HEK293 (cell line): Measurements from ENCODE around the gene TM2D1.

Source experiments
- GFI1B ChIP-seq: fragments of 450-650 bp; formaldehyde crosslinking; IDR thresholded peaks from 2 replicates; pipeline ENCODE4 v1.5.1; 2016; ENCODE audit warnings: missing biosample characterization, missing genetic modification characterization
- KLF8 ChIP-seq: fragments of 450-650 bp; formaldehyde crosslinking; IDR thresholded peaks from 2 replicates; pipeline ENCODE4 v1.5.1; 2016; ENCODE audit warnings: missing biosample characterization, missing genetic modification characterization
- KLF9 ChIP-seq: fragments of 450-650 bp; formaldehyde crosslinking; IDR thresholded peaks from 2 replicates; pipeline ENCODE4 v1.5.1; 2016; ENCODE audit warnings: missing biosample characterization, missing genetic modification characterization, low read depth
- PATZ1 ChIP-seq: fragments of 450-650 bp; formaldehyde crosslinking; IDR thresholded peaks from 2 replicates; pipeline ENCODE4 v1.5.1; 2016; ENCODE audit warnings: missing biosample characterization, missing genetic modification characterization
- PBX3 ChIP-seq: sonication (generic); formaldehyde crosslinking; IDR thresholded peaks from 2 replicates; pipeline ENCODE4 v1.8.1; 2022; ENCODE audit warnings: mild to moderate bottlenecking, moderate library complexity, missing genetic modification reagents
- SCRT2 ChIP-seq: fragments of 450-650 bp; formaldehyde crosslinking; IDR thresholded peaks from 2 replicates; pipeline ENCODE4 v1.5.1; 2016; ENCODE audit warnings: missing biosample characterization, missing genetic modification characterization
- TRIM28 ChIP-seq: IDR thresholded peaks from 2 replicates; pipeline ENCODE4 v1.6.1; 2011; ENCODE audit warnings: low read length, control low read depth, borderline replicate concordance
- ZBTB7A ChIP-seq: fragments of 450-650 bp; formaldehyde crosslinking; IDR thresholded peaks from 2 replicates; pipeline ENCODE4 v1.5.1; 2016; ENCODE audit warnings: low read depth, missing biosample characterization, missing genetic modification characterization
- ZFP37 ChIP-seq: fragments of 450-650 bp; formaldehyde crosslinking; IDR thresholded peaks from 2 replicates; pipeline ENCODE4 v1.5.1; 2016; ENCODE audit warnings: missing biosample characterization, missing genetic modification characterization
- ZNF133 ChIP-seq: fragments of 450-650 bp; formaldehyde crosslinking; IDR thresholded peaks from 2 replicates; pipeline ENCODE4 v1.5.1; 2016; ENCODE audit warnings: missing biosample characterization, missing genetic modification characterization
- ZNF19 ChIP-seq: fragments of 450-650 bp; formaldehyde crosslinking; IDR thresholded peaks from 2 replicates; pipeline ENCODE4; 2016; ENCODE audit warnings: missing biosample characterization, missing genetic modification characterization, low read depth
- ZNF221 ChIP-seq: fragments of 450-650 bp; formaldehyde crosslinking; IDR thresholded peaks from 2 replicates; pipeline ENCODE4 v1.5.1; 2017; ENCODE audit warnings: missing biosample characterization, missing genetic modification characterization, borderline replicate concordance
- ZNF239 ChIP-seq: fragments of 450-650 bp; formaldehyde crosslinking; IDR thresholded peaks from 2 replicates; pipeline ENCODE4 v1.5.1; 2016; ENCODE audit warnings: missing biosample characterization, missing genetic modification characterization
- ZNF24 ChIP-seq: fragments of 450-650 bp; formaldehyde crosslinking; IDR thresholded peaks from 2 replicates; pipeline ENCODE4 v1.5.1; 2016; ENCODE audit warnings: missing biosample characterization, missing genetic modification characterization
- ZNF274 ChIP-seq, 2 experiments: fragments of 200-500 bp in 1 of 2; fragments of 450-650 bp in 1 of 2; sonication (Bioruptor generic) in 1 of 2; formaldehyde crosslinking in 1 of 2; IDR thresholded peaks; 2 replicates each; pipeline versions ENCODE4 v1.5.1 to v1.6.1; 2014 to 2016; ENCODE audit warnings: borderline replicate concordance in 1 of 2, inconsistent platforms in 1 of 2, low read length in 1 of 2, missing biosample characterization in 1 of 2, missing genetic modification characterization in 1 of 2
- ZNF292 ChIP-seq: fragments of 450-650 bp; formaldehyde crosslinking; IDR thresholded peaks from 2 replicates; pipeline ENCODE4 v1.5.1; 2016; ENCODE audit warnings: low read depth, missing biosample characterization, missing genetic modification characterization, borderline replicate concordance
- ZNF37A ChIP-seq: fragments of 450-650 bp; IDR thresholded peaks from 2 replicates; pipeline ENCODE4 v1.5.1; 2018; ENCODE audit warnings: missing biosample characterization, missing genetic modification characterization
- ZNF501 ChIP-seq: fragments of 450-650 bp; formaldehyde crosslinking; IDR thresholded peaks from 2 replicates; pipeline ENCODE4 v1.5.1; 2016; ENCODE audit warnings: missing biosample characterization, missing genetic modification characterization
- ZNF518A ChIP-seq: fragments of 450-650 bp; formaldehyde crosslinking; conservative IDR thresholded peaks from 2 replicates; pipeline ENCODE4 v1.5.1; 2016; ENCODE audit warnings: low read depth, missing biosample characterization, missing genetic modification characterization
- ZNF555 ChIP-seq: fragments of 450-650 bp; formaldehyde crosslinking; conservative IDR thresholded peaks from 2 replicates; pipeline ENCODE4 v1.5.1; 2017; ENCODE audit warnings: missing biosample characterization, mild to moderate bottlenecking, missing genetic modification characterization, inconsistent platforms
- ZNF561 ChIP-seq: fragments of 450-650 bp; IDR thresholded peaks from 2 replicates; pipeline ENCODE4 v1.5.1; 2018; ENCODE audit warnings: missing biosample characterization, missing genetic modification characterization, borderline replicate concordance
- ZNF629 ChIP-seq: fragments of 450-650 bp; formaldehyde crosslinking; IDR thresholded peaks from 2 replicates; pipeline ENCODE4 v1.5.1; 2017; ENCODE audit warnings: missing biosample characterization, missing genetic modification characterization
- ZNF645 ChIP-seq: fragments of 450-650 bp; formaldehyde crosslinking; IDR thresholded peaks from 2 replicates; pipeline ENCODE4; 2016; ENCODE audit warnings: missing biosample characterization, missing genetic modification characterization
- ZNF707 ChIP-seq: fragments of 450-650 bp; formaldehyde crosslinking; IDR thresholded peaks from 2 replicates; pipeline ENCODE4 v1.5.1; 2016; ENCODE audit warnings: missing biosample characterization, missing genetic modification characterization
- ZNF791 ChIP-seq: fragments of 450-650 bp; formaldehyde crosslinking; IDR thresholded peaks from 2 replicates; pipeline ENCODE4 v1.5.1; 2016; ENCODE audit warnings: missing biosample characterization, missing genetic modification characterization
- ZNF837 ChIP-seq: fragments of 450-650 bp; formaldehyde crosslinking; IDR thresholded peaks from 2 replicates; pipeline ENCODE4 v1.5.1; 2016; ENCODE audit warnings: missing biosample characterization, missing genetic modification characterization
- ZSCAN16 ChIP-seq: fragments of 450-650 bp; formaldehyde crosslinking; IDR thresholded peaks from 2 replicates; pipeline ENCODE4 v1.5.1; 2016; ENCODE audit warnings: missing biosample characterization, missing genetic modification characterization
- ZSCAN5A ChIP-seq: fragments of 450-650 bp; formaldehyde crosslinking; IDR thresholded peaks from 2 replicates; pipeline ENCODE4 v1.5.1; 2016; ENCODE audit warnings: missing biosample characterization, missing genetic modification characterization

Gene TM2D1

GRCh38 chr1:61692155-61692800, 32.7 kb downstream of the TM2D1 start (continued):
- TF ChIP-seq ZNF561 (tag by site-specific recombination) (no peak), ZNF518A (tag by site-specific recombination) (no peak; the same call in 1 of the 2 replicates), ZNF239 (tag by site-specific recombination) (peak; percentile 17; the same call in 1 of the 2 replicates), ZBTB7A (tag by site-specific recombination) (no peak), ZNF37A (tag by site-specific recombination) (no peak), ZNF133 (tag by site-specific recombination) (no peak), PBX3 (CRISPR knock-in tag) (no peak), ZNF24 (tag by site-specific recombination) (no peak), ZNF645 (no peak), ZNF837 (tag by site-specific recombination) (no peak), SCRT2 (tag by site-specific recombination) (0 out of 2 replicates have a peak, but pooled peaks have one; percentile 10), KLF9 (tag by site-specific recombination) (no peak), ZNF791 (no peak), ZNF629 (tag by site-specific recombination) (peak; percentile 94), ZNF274 (IDR thresholded peaks at IDR 0.05; ENCODE audit: low read length) (no peak), ZNF274 (tag by site-specific recombination; IDR thresholded peaks at IDR 0.05; ENCODE audit: borderline replicate concordance) (no peak), ZSCAN16 (tag by site-specific recombination) (no peak), ZNF707 (no peak), ZSCAN5A (tag by site-specific recombination) (no peak), ZNF555 (tag by site-specific recombination) (no peak), ZFP37 (tag by site-specific recombination) (peak; percentile 77; the same call in 1 of the 2 replicates), KLF8 (tag by site-specific recombination) (peak; percentile 84), TRIM28 (peak; percentile 45; the same call in 1 of the 2 replicates), ZNF501 (tag by site-specific recombination) (0 out of 2 replicates have a peak, but pooled peaks have one; percentile 59), ZNF292 (tag by site-specific recombination) (no peak), GFI1B (tag by site-specific recombination) (no peak), ZNF19 (tag by site-specific recombination) (no peak), ZNF221 (tag by site-specific recombination) (no peak), PATZ1 (tag by site-specific recombination) (peak; percentile 59; the same call in 1 of the 2 replicates)
